Sigmoid colon (tissue), 4 donors: ENCODE measurements around the gene CHRDL1.

Source experiments
- CTCF ChIP-seq, 4 experiments: fragments of 450-650 bp in 3 of 4; fragments of 200-600 bp in 1 of 4; IDR thresholded peaks; one replicate each; pipeline ENCODE4 v1.5.1; 2016 to 2019; ENCODE audit warnings: antibody characterized with exemption in 4 of 4, mild to moderate bottlenecking in 3 of 4, moderate library complexity in 2 of 4
- EP300 ChIP-seq, 4 donors: sonication (generic); formaldehyde crosslinking; IDR thresholded peaks; one replicate each; pipeline ENCODE4 v1.6.1; 2017; ENCODE audit warnings: antibody characterized with exemption in 4 of 4
- POLR2A ChIP-seq, 2 donors: fragments of 450-650 bp; IDR thresholded peaks; one replicate each; pipeline ENCODE4 v1.6.1; 2016; ENCODE audit warnings: antibody characterized with exemption in 2 of 2, mild to moderate bottlenecking in 2 of 2, moderate library complexity in 2 of 2
- POLR2AphosphoS5 ChIP-seq, 4 donors: sonication (generic); formaldehyde crosslinking; IDR thresholded peaks; one replicate each; pipeline ENCODE4 v1.6.1; 2017; ENCODE audit warnings: antibody characterized with exemption in 4 of 4

GRCh38 chrX:110646386-110646785 lies 149.2 kb downstream of the CHRDL1 start:
- TF ChIP-seq EP300 (IDR thresholded peaks at IDR 0.05) = no peak
- no peak for TF ChIP-seq POLR2A (IDR thresholded peaks at IDR 0.05)
- no peak for TF ChIP-seq POLR2AphosphoS5 (IDR thresholded peaks at IDR 0.05)
- TF ChIP-seq CTCF (IDR thresholded peaks at IDR 0.05) = no peak
